BE2C (cell line): ENCODE data around the gene HLA-F.

Experiments used
- DNase-seq: peaks from one replicate; pipeline ENCODE4 v3.0.0-alpha.2; 2020
- H3K27me3 ChIP-seq: fragments of 250-450 bp; sonication (Bioruptor Pico); 2 replicates; pipeline ENCODE4 v1.5.1; 2020; ENCODE audit warnings: mild to moderate bottlenecking
- H3K36me3 ChIP-seq: fragments of 250-450 bp; sonication (Bioruptor Pico); 2 replicates; pipeline ENCODE4 v1.5.1; 2020; ENCODE audit warnings: mild to moderate bottlenecking
- H3K4me1 ChIP-seq: fragments of 250-450 bp; sonication (Bioruptor Pico); 2 replicates; pipeline ENCODE4 v1.5.1; 2020
- H3K4me3 ChIP-seq: 2 replicates; pipeline ENCODE4 v1.5.1; 2011; ENCODE audit warnings: low read depth, low read length
- H3K9me3 ChIP-seq: fragments of 250-450 bp; sonication (Bioruptor Pico); 2 replicates; pipeline ENCODE4 v1.5.1; 2020
- TF ChIP-seq, protein P1 (sequence below): IDR thresholded peaks from 2 replicates; pipeline ENCODE4 v1.5.1; 2012; ENCODE audit warnings: mild to moderate bottlenecking, low read depth, low read length

The HLA-F gene

DNA sequence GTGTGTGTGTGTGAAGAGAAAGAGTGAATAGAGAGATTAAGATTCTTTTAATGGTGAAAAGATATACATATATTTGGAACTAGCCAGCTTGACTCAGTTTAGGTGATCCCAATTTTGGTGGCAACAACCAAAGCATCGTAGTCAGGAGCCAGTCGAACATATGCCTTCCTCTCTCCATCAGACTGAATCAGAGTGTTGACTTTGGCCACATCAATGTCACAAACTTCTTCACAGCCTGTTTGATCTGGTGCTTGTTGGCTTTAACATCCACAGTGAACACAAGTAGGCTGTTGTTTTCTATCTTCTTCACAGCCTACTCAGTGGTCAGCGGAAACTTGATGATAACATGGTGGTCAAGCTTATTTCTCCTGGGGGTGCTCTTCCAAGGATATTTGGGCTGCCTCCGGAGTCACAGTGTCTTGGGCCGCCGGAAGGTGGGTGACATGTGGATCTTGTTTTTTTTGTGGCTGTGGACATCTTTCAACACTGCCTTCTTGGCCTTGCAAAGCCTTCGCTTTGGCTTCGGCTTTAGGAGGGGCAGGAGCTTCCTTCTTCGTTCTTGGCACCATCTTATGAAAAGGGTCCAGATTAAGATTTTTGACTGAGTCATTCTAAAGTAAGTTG lies 3.4 kb downstream of the HLA-F start:
- Histone ChIP-seq H3K9me3 (peaks cover 3% of the 10 kb centered on the region), H3K36me3 (no peaks in the 10 kb centered on the region)
- TF ChIP-seq, protein P1, sequence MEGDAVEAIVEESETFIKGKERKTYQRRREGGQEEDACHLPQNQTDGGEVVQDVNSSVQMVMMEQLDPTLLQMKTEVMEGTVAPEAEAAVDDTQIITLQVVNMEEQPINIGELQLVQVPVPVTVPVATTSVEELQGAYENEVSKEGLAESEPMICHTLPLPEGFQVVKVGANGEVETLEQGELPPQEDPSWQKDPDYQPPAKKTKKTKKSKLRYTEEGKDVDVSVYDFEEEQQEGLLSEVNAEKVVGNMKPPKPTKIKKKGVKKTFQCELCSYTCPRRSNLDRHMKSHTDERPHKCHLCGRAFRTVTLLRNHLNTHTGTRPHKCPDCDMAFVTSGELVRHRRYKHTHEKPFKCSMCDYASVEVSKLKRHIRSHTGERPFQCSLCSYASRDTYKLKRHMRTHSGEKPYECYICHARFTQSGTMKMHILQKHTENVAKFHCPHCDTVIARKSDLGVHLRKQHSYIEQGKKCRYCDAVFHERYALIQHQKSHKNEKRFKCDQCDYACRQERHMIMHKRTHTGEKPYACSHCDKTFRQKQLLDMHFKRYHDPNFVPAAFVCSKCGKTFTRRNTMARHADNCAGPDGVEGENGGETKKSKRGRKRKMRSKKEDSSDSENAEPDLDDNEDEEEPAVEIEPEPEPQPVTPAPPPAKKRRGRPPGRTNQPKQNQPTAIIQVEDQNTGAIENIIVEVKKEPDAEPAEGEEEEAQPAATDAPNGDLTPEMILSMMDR, result no peak

DNA sequence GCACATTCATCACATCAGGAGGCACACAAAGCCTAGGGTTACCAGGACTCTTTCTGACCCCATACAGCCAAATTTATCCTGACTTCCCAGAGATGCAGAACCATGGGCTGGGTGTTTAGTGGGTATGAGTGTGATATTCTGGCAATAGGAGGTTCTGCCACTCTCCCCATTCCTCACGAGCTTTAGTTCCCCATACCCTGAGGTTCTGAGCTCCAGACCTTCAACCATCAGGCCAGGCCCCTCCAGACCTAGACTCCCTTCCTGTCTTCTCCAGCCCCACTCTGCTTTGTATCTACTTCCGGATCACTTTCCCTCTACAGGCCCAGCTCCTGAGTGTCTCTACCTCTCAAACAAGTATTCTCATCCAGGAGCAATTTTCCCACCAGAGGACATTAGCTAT lies 4.4 kb downstream of the HLA-F start:
- peaks cover 3% of the 10 kb centered on the region for H3K9me3 ChIP-seq
- DNase-seq, result no peak
- H3K27me3 ChIP-seq, result peaks cover 13% of the 10 kb centered on the region
- TF ChIP-seq, protein P1, result no peak
- no peaks in the 10 kb centered on the region for H3K36me3 ChIP-seq
- no peaks in the 10 kb centered on the region for H3K4me1 ChIP-seq
- H3K4me3 ChIP-seq, result no peak overlapping the region

More for the DNA sequence above, 3.4 kb downstream of the HLA-F start:
- Histone ChIP-seq H3K4me3 (no peak overlapping the region), H3K27me3 (peaks cover 17% of the 10 kb centered on the region), H3K4me1 (no peaks in the 10 kb centered on the region)
- DNase-seq, result no peak

DNA sequence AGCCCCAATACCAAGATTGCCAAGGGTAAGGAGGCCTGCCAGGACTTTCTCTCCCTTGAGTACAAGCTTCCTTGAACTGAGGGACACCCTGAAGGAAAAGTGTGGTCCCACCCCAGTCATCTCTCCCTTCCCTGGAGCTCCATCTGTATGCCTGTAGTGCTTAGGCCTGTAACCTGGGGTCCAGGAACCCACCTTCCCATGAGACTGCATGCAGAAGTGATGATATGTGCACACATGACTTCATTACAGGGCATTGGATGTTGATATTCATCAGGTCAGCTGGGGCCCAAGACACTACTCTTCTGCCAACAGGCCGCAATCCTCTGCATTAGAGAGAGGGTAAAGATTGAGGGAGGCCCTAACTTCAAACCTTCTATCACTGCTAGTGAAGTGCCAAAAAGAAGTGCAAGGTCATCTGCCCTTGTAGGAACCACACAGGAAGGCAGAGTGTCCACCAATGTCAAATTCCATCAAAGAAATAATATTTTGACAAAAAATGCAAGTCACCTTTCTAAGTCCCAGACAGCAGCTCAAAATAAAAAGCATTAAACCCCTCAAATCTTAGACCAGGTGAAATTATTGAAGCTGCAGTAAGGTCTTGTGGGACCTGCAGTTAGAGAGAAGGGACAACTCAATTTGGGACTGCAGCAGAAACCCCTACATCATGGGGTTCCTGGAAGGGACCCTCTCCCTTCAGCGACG lies 5.1 kb downstream of the HLA-F start:
- H3K4me1 ChIP-seq, result no peaks in the 10 kb centered on the region
- TF ChIP-seq, protein P1, result no peak
- no peaks in the 10 kb centered on the region for H3K36me3 ChIP-seq
- H3K4me3 ChIP-seq, result no peak overlapping the region
- peaks cover 18% of the 10 kb centered on the region for H3K27me3 ChIP-seq
- DNase-seq, result no peak
- peaks cover 3% of the 10 kb centered on the region for H3K9me3 ChIP-seq

DNA sequence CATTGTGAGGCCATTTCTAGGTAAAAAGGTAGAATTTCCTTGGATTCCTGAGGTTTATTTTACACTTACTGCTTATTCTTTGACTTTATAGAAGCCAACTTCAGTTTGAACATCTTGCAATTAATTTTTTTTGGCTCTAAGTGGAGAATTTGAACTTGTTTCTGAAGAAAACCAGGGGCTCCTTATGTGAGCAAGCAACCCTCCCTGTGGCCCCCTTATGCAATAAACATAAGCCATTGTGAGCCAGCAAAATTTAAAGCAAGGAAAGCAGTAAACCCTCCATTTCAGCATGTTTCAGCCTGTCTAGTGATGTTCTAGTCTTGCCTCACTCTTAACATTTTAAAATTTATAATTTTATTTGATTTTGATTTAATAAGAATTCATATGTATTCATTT lies 5.6 kb downstream of the HLA-F start:
- H3K4me3 ChIP-seq, result no peak overlapping the region
- TF ChIP-seq, protein P1, result no peak
- no peaks in the 10 kb centered on the region; the same call in 1 of the 2 replicates for H3K9me3 ChIP-seq
- H3K27me3 ChIP-seq, result peaks cover 15% of the 10 kb centered on the region
- H3K36me3 ChIP-seq, result no peaks in the 10 kb centered on the region
- no peaks in the 10 kb centered on the region for H3K4me1 ChIP-seq
- DNase-seq, result no peak

DNA sequence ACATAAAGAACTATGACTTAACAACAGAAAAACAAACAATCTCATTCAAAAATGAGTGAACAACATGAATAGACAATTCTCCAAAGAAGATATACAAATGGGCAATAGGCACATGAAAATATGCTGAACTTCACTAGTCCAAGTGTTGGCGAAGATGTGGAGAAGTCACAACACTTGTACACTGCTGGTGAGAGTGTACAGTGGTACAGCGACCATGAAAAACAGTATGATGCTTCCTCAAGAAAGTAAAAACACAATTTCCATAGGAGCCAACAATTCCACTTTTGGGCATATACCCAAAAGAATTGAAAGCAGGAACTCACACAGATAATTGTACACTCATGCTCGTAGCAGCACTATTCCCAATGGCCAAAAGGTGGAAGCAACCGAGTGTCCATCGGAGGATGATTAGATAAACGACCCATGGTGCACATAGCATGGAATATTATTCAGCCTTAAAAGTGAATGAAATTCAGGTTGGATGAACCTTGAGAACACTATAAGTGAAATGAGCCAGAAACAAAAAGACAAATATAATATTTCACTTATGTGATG lies 6.6 kb downstream of the HLA-F start:
- TF ChIP-seq, protein P1, result no peak
- Histone ChIP-seq H3K4me1 (no peaks in the 10 kb centered on the region), H3K9me3 (no peaks in the 10 kb centered on the region; the same call in 1 of the 2 replicates), H3K27me3 (peaks cover 21% of the 10 kb centered on the region), H3K36me3 (no peaks in the 10 kb centered on the region), H3K4me3 (no peak overlapping the region)
- DNase-seq, result no peak
